Gastrocnemius medialis (tissue), 4 donors: ENCODE data around the gene ABCG4. TPM values are rescaled to one million over a fixed set of nuclear protein-coding genes. Genes with fewer than 3 reads are reported as not detected.

ENCODE experiments used
- ATAC-seq, 2 donors: fragments of 150-250 bp; one replicate each; pipeline ENCODE4 v1.9.1; 2016
- DNase-seq, 2 donors: peaks; one replicate each; pipeline ENCODE4 v3.0.0-alpha.2; 2019
- H3K27ac ChIP-seq, 4 donors: fragments of 200-600 bp; sonication (generic); 1 replicate in 1 of 4; 2 replicates in 3 of 4; pipeline ENCODE4 v1.5.1; 2016 to 2018; ENCODE audit warnings: mild to moderate bottlenecking in 2 of 4, moderate library complexity in 1 of 4
- H3K27me3 ChIP-seq, 3 donors: fragments of 200-600 bp; sonication (generic) in 2 of 3; 1 replicate in 1 of 3; 2 replicates in 2 of 3; pipeline versions ENCODE4 v1.5.1 to v1.6.0; 2016 to 2019; ENCODE audit warnings: mild to moderate bottlenecking in 1 of 3, moderate library complexity in 1 of 3
- H3K36me3 ChIP-seq, 2 donors: fragments of 200-600 bp; sonication (generic) in 1 of 2; one replicate each; pipeline ENCODE4 v1.5.1; 2017 to 2018
- H3K4me1 ChIP-seq, 2 donors: fragments of 200-600 bp; sonication (generic) in 1 of 2; one replicate each; pipeline ENCODE4 v1.5.1; 2016 to 2017; ENCODE audit warnings: mild to moderate bottlenecking in 2 of 2
- H3K4me3 ChIP-seq, 4 donors: fragments of 200-600 bp; sonication (generic) in 3 of 4; 1 replicate in 1 of 4; 2 replicates in 3 of 4; pipeline ENCODE4 v1.5.1; 2016 to 2019; ENCODE audit warnings: mild to moderate bottlenecking in 2 of 4
- H3K9me3 ChIP-seq, 3 donors: fragments of 200-600 bp; sonication (generic) in 2 of 3; 1 replicate in 1 of 3; 2 replicates in 2 of 3; pipeline ENCODE4 v1.5.1; 2016 to 2019
- POLR2A ChIP-seq, 2 donors: fragments of 450-650 bp; IDR thresholded peaks; one replicate each; pipeline ENCODE4 v1.6.1; 2017; ENCODE audit warnings: antibody characterized with exemption in 2 of 2, mild to moderate bottlenecking in 2 of 2, moderate library complexity in 2 of 2
- in situ Hi-C, 4 donors: fragments of 200-750 bp; cut with MboI; loops; one replicate each; pipeline versions ENCODE4 v1.15.0 to v1.8.0; 2017; ENCODE audit warnings: low sequenced_read_pairs in 4 of 4
- intact Hi-C: fragments of 100-400 bp; cut with DNase I; formaldehyde crosslinking; loops from one replicate; pipeline ENCODE4 v1.15.1; 2023; ENCODE audit warnings: low total_unique reads
- total RNA-seq, 4 donors: library from RNA; depleted of rRNA; stranded (reverse); fragments of >200 nt; gene quantifications; one replicate each; pipeline versions ENCODE4 v1.1.0 to v1.2.3, GENCODE V29; 2016
- TF ChIP-seq, protein P1 (sequence below), 5 experiments: fragments of 450-650 bp in 3 of 5; fragments of 200-600 bp in 2 of 5; sonication (generic) in 2 of 5; IDR thresholded peaks in 4 of 5; conservative IDR thresholded peaks in 1 of 5; 1 replicate in 4 of 5; 2 replicates in 1 of 5; pipeline ENCODE4 v1.5.1; 2016 to 2019; ENCODE audit warnings: antibody characterized with exemption in 5 of 5, mild to moderate bottlenecking in 3 of 5, moderate library complexity in 3 of 5

Gene ABCG4
- total RNA-seq, 4 donors from 2014 or later = not detected

DNA sequence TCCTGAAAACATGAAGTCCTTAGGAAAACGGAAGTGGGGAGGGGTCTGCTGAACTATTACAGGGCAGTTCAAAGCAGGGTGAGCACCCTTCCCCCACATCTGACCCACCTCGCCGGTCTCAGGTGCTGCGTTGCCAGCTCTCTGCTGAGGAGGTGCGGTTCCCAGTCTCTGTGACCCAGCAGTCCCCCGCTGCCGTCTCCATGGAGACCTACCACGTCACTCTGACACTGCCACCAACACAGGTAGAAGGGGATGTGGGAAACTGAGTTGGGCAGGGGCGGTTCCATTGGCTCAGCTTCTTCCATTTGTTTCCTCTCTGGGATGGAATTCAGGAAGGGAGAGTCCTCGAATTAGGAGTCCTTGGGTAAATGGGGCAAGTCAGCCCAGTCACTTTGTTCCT is 38.4 kb upstream of the ABCG4 start:
- Histone ChIP-seq H3K36me3 (peaks cover 0 to 44% of the 10 kb centered on the region in 2 donors), H3K9me3 (no peaks in the 10 kb centered on the region), H3K27me3 (no peaks in the 10 kb centered on the region), H3K4me1 (peaks cover 21% of the 10 kb centered on the region in 2 donors), H3K27ac (no peak overlapping the region), H3K4me3 (no peak overlapping the region)
- intact Hi-C loops = no loop called here
- ATAC-seq = no peak
- in situ Hi-C loops = no loop called here
- no peak for DNase-seq
- TF ChIP-seq, protein P1, sequence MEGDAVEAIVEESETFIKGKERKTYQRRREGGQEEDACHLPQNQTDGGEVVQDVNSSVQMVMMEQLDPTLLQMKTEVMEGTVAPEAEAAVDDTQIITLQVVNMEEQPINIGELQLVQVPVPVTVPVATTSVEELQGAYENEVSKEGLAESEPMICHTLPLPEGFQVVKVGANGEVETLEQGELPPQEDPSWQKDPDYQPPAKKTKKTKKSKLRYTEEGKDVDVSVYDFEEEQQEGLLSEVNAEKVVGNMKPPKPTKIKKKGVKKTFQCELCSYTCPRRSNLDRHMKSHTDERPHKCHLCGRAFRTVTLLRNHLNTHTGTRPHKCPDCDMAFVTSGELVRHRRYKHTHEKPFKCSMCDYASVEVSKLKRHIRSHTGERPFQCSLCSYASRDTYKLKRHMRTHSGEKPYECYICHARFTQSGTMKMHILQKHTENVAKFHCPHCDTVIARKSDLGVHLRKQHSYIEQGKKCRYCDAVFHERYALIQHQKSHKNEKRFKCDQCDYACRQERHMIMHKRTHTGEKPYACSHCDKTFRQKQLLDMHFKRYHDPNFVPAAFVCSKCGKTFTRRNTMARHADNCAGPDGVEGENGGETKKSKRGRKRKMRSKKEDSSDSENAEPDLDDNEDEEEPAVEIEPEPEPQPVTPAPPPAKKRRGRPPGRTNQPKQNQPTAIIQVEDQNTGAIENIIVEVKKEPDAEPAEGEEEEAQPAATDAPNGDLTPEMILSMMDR (IDR thresholded peaks at IDR 0.05 in 4 of 5, conservative IDR thresholded peaks at IDR 0.05 in 1 of 5) = no peak
- TF ChIP-seq POLR2A (IDR thresholded peaks at IDR 0.05) = no peak

DNA sequence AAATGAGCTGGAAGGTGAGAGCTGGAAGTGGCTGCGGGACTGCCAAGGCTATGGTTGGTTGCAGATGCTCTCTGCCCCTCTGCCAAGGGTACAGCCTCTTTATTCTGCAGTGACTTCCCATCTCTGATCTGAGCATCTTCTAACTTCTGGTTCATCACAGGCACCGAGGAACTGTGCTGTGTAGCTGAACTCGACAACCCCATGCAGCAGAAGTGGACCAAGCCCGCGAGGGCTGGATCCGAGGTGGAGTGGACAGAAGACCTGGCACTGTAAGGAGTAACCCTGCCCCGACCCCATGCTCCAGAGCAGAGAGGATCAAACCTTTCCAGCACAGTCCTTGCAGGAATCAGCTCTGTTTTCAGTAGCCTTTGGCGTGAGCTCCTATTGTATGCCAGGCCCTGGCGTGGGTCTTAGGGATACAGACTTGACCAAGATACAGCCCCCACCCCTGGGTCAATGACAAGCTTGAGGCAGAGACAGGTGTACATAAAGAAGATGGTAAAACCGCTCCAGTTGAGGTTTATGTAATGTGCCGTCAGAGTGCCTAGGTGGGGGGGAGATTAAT is 37.4 kb upstream of the ABCG4 start:
- H3K36me3 ChIP-seq = peaks cover 0 to 52% of the 10 kb centered on the region in 2 donors
- H3K4me1 ChIP-seq = peaks cover 19 to 20% of the 10 kb centered on the region in 2 donors
- no peak for TF ChIP-seq POLR2A (IDR thresholded peaks at IDR 0.05)
- TF ChIP-seq, protein P1 (IDR thresholded peaks at IDR 0.05 in 4 of 5, conservative IDR thresholded peaks at IDR 0.05 in 1 of 5) = no peak
- DNase-seq (no peak), ATAC-seq (no peak)
- no peaks in the 10 kb centered on the region for H3K27me3 ChIP-seq
- no peak overlapping the region for H3K27ac ChIP-seq
- intact Hi-C loops = no loop called here
- in situ Hi-C loops = no loop called here
- no peak overlapping the region for H3K4me3 ChIP-seq
- H3K9me3 ChIP-seq = no peaks in the 10 kb centered on the region

DNA sequence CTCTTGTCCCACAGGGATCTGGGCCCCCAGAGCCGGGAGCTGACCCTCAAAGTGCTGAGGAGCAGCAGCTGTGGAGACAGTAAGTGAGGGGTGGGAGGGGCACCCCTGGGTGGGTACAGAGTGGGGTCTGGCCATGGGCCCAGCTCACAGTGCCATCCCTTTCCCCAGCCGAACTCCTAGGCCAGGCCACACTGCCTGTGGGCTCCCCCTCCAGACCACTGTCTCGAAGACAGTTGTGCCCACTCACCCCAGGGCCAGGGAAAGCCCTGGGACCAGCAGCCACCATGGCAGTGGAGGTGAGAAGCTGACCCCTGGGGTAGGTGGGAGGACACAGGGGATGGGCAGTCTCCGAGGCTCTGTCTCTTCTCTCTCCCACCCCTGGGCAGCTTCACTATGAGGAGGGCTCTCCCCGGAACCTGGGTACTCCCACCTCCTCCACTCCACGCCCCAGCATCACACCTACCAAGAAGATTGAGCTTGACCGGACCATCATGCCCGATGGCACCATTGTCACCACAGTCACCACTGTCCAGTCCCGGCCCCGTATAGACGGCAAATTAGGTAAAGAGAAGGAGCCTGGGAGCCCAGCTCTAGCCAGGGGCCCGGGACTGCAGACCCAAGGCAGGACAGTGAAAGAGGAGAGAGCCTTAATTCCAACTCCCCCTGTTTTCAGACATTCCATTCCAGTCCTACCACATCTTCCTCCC is 36.4 kb upstream of the ABCG4 start:
- Histone ChIP-seq H3K4me1 (peaks cover 14 to 15% of the 10 kb centered on the region in 2 donors), H3K9me3 (no peaks in the 10 kb centered on the region), H3K27ac (no peak overlapping the region), H3K36me3 (peaks cover 0 to 59% of the 10 kb centered on the region in 2 donors), H3K27me3 (no peaks in the 10 kb centered on the region), H3K4me3 (no peak overlapping the region)
- intact Hi-C loops = no loop called here
- DNase-seq (no peak), ATAC-seq (no peak)
- in situ Hi-C loops = no loop called here
- TF ChIP-seq POLR2A (IDR thresholded peaks at IDR 0.05) = no peak
- TF ChIP-seq, protein P1 (IDR thresholded peaks at IDR 0.05 in 4 of 5, conservative IDR thresholded peaks at IDR 0.05 in 1 of 5) = no peak

DNA sequence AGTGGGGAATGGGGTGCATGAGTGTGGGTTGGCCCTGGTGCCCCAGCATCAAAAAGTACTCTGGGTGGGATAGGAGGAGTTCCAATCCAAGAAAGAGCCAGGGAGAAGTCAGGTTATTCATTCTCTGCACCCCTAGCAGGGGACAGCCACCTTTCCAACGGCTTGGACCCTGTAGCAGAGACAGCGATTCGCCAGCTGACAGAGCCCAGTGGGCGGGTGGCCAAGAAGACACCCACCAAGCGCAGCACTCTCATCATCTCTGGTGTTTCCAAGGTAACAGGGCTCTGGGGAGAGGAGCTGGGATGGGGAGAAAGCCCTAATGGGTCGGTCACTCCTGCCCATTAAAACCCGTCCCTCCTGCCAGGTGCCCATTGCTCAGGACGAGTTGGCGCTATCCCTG is 35.1 kb upstream of the ABCG4 start:
- in situ Hi-C loops (no loop called here), intact Hi-C loops (no loop called here)
- no peaks in the 10 kb centered on the region for H3K9me3 ChIP-seq
- no peak overlapping the region for H3K4me3 ChIP-seq
- TF ChIP-seq POLR2A (IDR thresholded peaks at IDR 0.05) = no peak
- TF ChIP-seq, protein P1 (IDR thresholded peaks at IDR 0.05 in 4 of 5, conservative IDR thresholded peaks at IDR 0.05 in 1 of 5) = no peak
- no peak overlapping the region for H3K27ac ChIP-seq
- peaks cover 5% of the 10 kb centered on the region in 2 donors for H3K4me1 ChIP-seq
- DNase-seq (no peak), ATAC-seq (no peak)
- no peaks in the 10 kb centered on the region for H3K27me3 ChIP-seq
- peaks cover 0 to 59% of the 10 kb centered on the region in 2 donors for H3K36me3 ChIP-seq
